ENCODE results near the gene SNCB. TPM values are rescaled to one million over a fixed set of nuclear protein-coding genes. Genes with fewer than 3 reads are reported as not detected.

Gene SNCB
- total and polyA plus RNA-seq, 11 donors, result 0.23 TPM; not detected in 10

DNA sequence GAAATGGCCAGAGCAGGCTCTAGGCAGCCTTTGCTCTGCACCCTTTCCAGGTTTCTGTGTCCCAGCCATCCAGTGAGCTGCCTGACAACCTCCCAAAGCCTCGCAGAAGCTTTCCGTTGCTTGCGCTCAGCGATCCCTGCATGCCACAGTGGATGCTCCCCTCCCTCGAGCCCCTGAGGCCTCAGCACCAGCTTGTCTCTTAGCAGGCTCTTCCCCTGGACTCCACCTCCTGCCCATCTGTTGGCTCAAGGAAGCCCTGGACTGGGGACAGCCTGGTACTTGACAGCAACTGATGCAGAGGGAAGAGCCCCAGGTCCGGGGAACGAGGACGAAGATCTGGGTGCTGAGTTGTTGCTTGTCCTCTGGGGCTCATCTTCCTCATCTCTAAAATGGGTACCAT, 40.1 kb upstream of the SNCB start:
- Histone ChIP-seq H3K4me1 (peaks cover 0 to under 1% (median 0%) of the 10 kb centered on the region in 12 donors), H3K9me3 (no peaks in the 10 kb centered on the region), H3K27ac (no peak overlapping the region), H3K36me3 (no peaks in the 10 kb centered on the region), H3K4me3 (no peak overlapping the region), H3K27me3 (peaks cover 0 to 47% (median 8%) of the 10 kb centered on the region in 9 donors)
- intact Hi-C loops (cut with DNase I), result loop anchor here in 1 of 10 donors (5.0 kb wide), 1 partner anchor 147 kb away; no protein-coding TSS in a partner anchor
- 76 to 80% (median 78%) methylated on average over 8 of the region's 8 CpGs for WGBS, 4 donors
- no peak for ATAC-seq
- TF ChIP-seq, protein P1, sequence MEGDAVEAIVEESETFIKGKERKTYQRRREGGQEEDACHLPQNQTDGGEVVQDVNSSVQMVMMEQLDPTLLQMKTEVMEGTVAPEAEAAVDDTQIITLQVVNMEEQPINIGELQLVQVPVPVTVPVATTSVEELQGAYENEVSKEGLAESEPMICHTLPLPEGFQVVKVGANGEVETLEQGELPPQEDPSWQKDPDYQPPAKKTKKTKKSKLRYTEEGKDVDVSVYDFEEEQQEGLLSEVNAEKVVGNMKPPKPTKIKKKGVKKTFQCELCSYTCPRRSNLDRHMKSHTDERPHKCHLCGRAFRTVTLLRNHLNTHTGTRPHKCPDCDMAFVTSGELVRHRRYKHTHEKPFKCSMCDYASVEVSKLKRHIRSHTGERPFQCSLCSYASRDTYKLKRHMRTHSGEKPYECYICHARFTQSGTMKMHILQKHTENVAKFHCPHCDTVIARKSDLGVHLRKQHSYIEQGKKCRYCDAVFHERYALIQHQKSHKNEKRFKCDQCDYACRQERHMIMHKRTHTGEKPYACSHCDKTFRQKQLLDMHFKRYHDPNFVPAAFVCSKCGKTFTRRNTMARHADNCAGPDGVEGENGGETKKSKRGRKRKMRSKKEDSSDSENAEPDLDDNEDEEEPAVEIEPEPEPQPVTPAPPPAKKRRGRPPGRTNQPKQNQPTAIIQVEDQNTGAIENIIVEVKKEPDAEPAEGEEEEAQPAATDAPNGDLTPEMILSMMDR (IDR thresholded peaks at IDR 0.05), result no peak
- no peak for TF ChIP-seq POLR2A (IDR thresholded peaks at IDR 0.05)
- peak in 2 of 5 donors; percentile 9 to 23 for DNase-seq

DNA sequence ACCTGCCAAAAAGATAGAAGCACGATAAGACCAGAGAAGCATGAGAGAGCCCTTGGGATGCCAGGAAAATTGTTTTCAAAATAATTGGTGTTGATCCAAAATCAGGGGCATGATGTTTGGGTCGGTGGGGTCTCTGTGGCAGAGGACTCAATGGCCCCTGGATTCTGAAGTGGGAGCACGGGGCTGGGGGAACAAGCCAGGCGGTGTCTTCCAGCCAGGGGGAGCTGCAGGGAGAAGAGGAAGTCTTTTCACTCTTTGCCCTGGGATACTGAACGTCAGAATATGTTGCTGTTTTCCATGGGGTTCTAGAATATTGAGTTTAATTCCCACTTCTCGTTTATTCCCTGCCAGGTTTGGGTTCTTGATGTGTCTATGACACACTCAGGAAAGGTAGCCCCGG, 37.3 kb upstream of the SNCB start:
- DNase-seq (peak in 2 of 5 donors; percentile 13 to 20), ATAC-seq (no peak)
- Histone ChIP-seq H3K36me3 (no peaks in the 10 kb centered on the region), H3K9me3 (no peaks in the 10 kb centered on the region), H3K4me1 (no peaks in the 10 kb centered on the region), H3K27me3 (peaks cover 0 to 75% (median 19%) of the 10 kb centered on the region in 9 donors), H3K4me3 (no peak overlapping the region), H3K27ac (no peak overlapping the region)
- intact Hi-C loops (cut with DNase I), result loop anchor here in 2 of 10 donors (10.0 kb wide), 2 partner anchors 147 to 167 kb away; partner anchors contain the start of gene UNC5A (in 1 of the 2)
- TF ChIP-seq, protein P1 (IDR thresholded peaks at IDR 0.05), result no peak
- no peak for TF ChIP-seq POLR2A (IDR thresholded peaks at IDR 0.05)
- 62 to 67% (median 64%) methylated on average over 7 of the region's 7 CpGs for WGBS, 4 donors

DNA sequence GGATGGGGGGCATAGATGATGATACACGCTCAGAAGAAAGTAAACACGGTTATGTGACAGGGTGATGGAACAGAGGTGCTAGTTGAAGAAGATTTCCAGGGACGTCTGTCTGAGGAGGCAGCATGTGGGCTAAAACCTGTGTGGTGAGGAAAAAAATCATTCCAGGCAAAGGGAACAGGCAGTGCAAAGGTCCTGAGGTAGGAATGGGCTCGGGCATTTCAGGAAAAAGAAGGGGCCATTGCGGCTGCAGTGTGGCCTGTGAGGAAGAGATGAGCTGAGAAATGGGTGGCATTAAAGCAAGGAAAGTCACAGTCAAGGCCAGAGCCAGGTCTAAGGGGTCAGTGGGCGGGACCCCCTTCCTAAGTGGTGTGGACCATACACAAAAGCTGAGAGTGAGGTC, 35.2 kb upstream of the SNCB start:
- no peak for ATAC-seq
- DNase-seq, result no peak
- no peak overlapping the region for H3K4me3 ChIP-seq
- peaks cover 0 to 7% (median under 1%) of the 10 kb centered on the region in 12 donors for H3K4me1 ChIP-seq
- H3K27ac ChIP-seq, result no peak overlapping the region
- intact Hi-C loops (cut with DNase I), result loop anchor here in 2 of 10 donors (10.0 kb wide), 2 partner anchors 149 to 169 kb away; partner anchors contain the start of gene UNC5A (in 1 of the 2)
- H3K36me3 ChIP-seq, result no peaks in the 10 kb centered on the region
- TF ChIP-seq, protein P1 (IDR thresholded peaks at IDR 0.05), result no peak
- no peak for TF ChIP-seq POLR2A (IDR thresholded peaks at IDR 0.05)
- H3K9me3 ChIP-seq, result no peaks in the 10 kb centered on the region
- WGBS, 4 donors, result 81 to 90% (median 85%) methylated on average over 6 of the region's 6 CpGs
- peaks cover 0 to 66% (median 19%) of the 10 kb centered on the region in 9 donors for H3K27me3 ChIP-seq

DNA sequence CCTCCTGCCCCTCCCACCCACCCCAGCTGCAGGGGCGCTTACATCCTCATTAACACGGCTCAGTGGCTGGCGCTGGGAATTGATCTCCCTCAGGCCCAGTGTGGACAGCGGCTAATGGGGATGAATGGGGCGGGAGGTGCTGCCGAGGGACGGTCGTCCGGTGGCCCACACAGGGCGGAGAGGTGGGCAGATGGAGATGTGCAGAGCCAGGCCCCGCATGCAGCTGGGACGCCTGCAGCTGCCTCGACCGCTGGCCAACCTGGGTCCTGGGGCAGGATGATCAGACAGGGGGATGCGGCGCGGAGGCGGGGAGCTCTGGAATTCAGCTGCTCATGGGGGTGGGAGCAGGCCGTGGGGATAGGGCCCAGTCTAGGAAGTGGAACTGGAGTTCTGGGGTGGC, 34.6 kb upstream of the SNCB start:
- no peak for ATAC-seq
- no peak overlapping the region for H3K27ac ChIP-seq
- intact Hi-C loops (cut with DNase I), result loop anchor here in 6 of 10 donors (5.0 to 10.0 kb wide), 4 partner anchors 150 to 447 kb away; partner anchors contain the start of gene UNC5A (in 1 of the 6)
- TF ChIP-seq, protein P1 (IDR thresholded peaks at IDR 0.05), result no peak
- no peak for TF ChIP-seq POLR2A (IDR thresholded peaks at IDR 0.05)
- H3K4me1 ChIP-seq, result peaks cover 0 to 10% (median under 1%) of the 10 kb centered on the region in 12 donors
- 22 to 37% (median 27%) methylated on average over 6 to 19 of the region's 19 CpGs for WGBS, 4 donors
- H3K36me3 ChIP-seq, result no peaks in the 10 kb centered on the region
- H3K27me3 ChIP-seq, result peaks cover 0 to 60% (median 17%) of the 10 kb centered on the region in 9 donors
- peak in 2 of 5 donors; percentile 18 to 57 for DNase-seq
- H3K4me3 ChIP-seq, result no peak overlapping the region
- H3K9me3 ChIP-seq, result no peaks in the 10 kb centered on the region
